Activated CD4-positive, alpha-beta T cell treated with anti-CD3 and anti-CD28 coated beads for 48 hours (primary cell): ENCODE results near the gene PDSS2.
"Not testable (repeated sequence)": the region's sequence is repeated elsewhere in the genome, so short reads cannot be mapped to it uniquely, and the experiment has no call there.

ENCODE experiments used
- DNase-seq: peaks from one replicate; pipeline ENCODE4 v3.0.0-alpha.2; 2020

The PDSS2 gene

GRCh38 chr6:107459283-107460082 is at the start of gene PDSS2:
Gene PDSS2, minus strand, starts transcription at chr6:107459564. Its CDS starts 279 bp downstream, at chr6:107459285.
- peak; percentile 100 for DNase-seq

- DNase-seq: no peak
Observed at GRCh38 chr6:107506145-107506544, 46.8 kb upstream of the PDSS2 start.

GRCh38 chr6:107504270-107505026 is 45.1 kb upstream of the PDSS2 start:
- no peak for DNase-seq

- DNase-seq: no peak
Observed at GRCh38 chr6:107496892-107497684, 37.7 kb upstream of the PDSS2 start.

- DNase-seq: no peak
Observed at GRCh38 chr6:107495971-107496370, 36.6 kb upstream of the PDSS2 start.

GRCh38 chr6:107495196-107495643 is 35.9 kb upstream of the PDSS2 start:
- no peak for DNase-seq

GRCh38 chr6:107493158-107494057 is 34.0 kb upstream of the PDSS2 start:
- no peak for DNase-seq

GRCh38 chr6:107491760-107492660 is 32.6 kb upstream of the PDSS2 start:
- DNase-seq: no peak

- peak; percentile 6 for DNase-seq
Observed at GRCh38 chr6:107491138-107491609, 31.8 kb upstream of the PDSS2 start.

GRCh38 chr6:107490566-107491137 is 31.3 kb upstream of the PDSS2 start:
- DNase-seq: no peak

- DNase-seq: peak; percentile 43
Observed at GRCh38 chr6:107489636-107490565, 30.5 kb upstream of the PDSS2 start, which contains the start of gene SOBP. Gene SOBP, plus strand, starts transcription at chr6:107490117. Its CDS starts 500 bp downstream, at chr6:107490617.

- peak; percentile 41 for DNase-seq
Observed at GRCh38 chr6:107488875-107489635, 29.7 kb upstream of the PDSS2 start.

- no peak for DNase-seq
Observed at GRCh38 chr6:107488174-107488874, 29.0 kb upstream of the PDSS2 start.

- DNase-seq: no peak
Observed at GRCh38 chr6:107485157-107485556, 25.8 kb upstream of the PDSS2 start.

- no peak for DNase-seq
Observed at GRCh38 chr6:107479089-107479690, 19.8 kb upstream of the PDSS2 start.

- DNase-seq: not testable (repeated sequence)
Observed at GRCh38 chr6:107475826-107476225, 16.5 kb upstream of the PDSS2 start.

- not testable (repeated sequence) for DNase-seq
Observed at GRCh38 chr6:107475360-107475759, 16.0 kb upstream of the PDSS2 start.
